ENCODE results near the gene TNP2. TPM values are rescaled to one million over a fixed set of nuclear protein-coding genes. Genes with fewer than 3 reads are reported as not detected.

The TNP2 gene
- total and polyA plus RNA-seq, 2 donors (not counting 3 experiments of a cell fraction or from before 2014, with no cell fraction given): not detected

GRCh38 chr16:11307639-11308492 is 38.7 kb upstream of the TNP2 start:
- Histone ChIP-seq H3K36me3 (ENCODE audit: control insufficient read depth in 2 of 2, extremely low read depth in 1 of 2, insufficient read depth in 2 of 2, low read length in 2 of 2) (no peaks in the 10 kb centered on the region), H4K20me1 (replicated peaks; ENCODE audit: control insufficient read depth, extremely low read depth, insufficient read depth, low read length) (no peaks in the 10 kb centered on the region), H3K27ac (ENCODE audit: insufficient read depth, low read depth, low read length) (no peak overlapping the region), H3K4me1 (ENCODE audit: control insufficient read depth, extremely low read depth, insufficient read depth, low read length) (no peaks in the 10 kb centered on the region), H3K4me2 (ENCODE audit: insufficient read depth, low read length) (no peak overlapping the region), H3K9me3 (replicated peaks; ENCODE audit: control insufficient read depth, insufficient read depth, low read length) (no peaks in the 10 kb centered on the region), H3K9me1 (replicated peaks; ENCODE audit: control insufficient read depth, extremely low read depth, insufficient read depth, low read length) (no peaks in the 10 kb centered on the region), H3K27me3 (ENCODE audit: control insufficient read depth in 2 of 2, insufficient read depth in 2 of 2, low read length in 2 of 2) (no peaks in the 10 kb centered on the region), H2AFZ (ENCODE audit: low read depth, low read length) (no peak overlapping the region), H3K4me3 (replicated peaks in 1 of 3; ENCODE audit: insufficient read depth in 1 of 3, low read depth in 1 of 3, low read length in 3 of 3) (no peak overlapping the region), H3K79me2 (ENCODE audit: control insufficient read depth, insufficient read depth, low read length) (no peaks in the 10 kb centered on the region), H3K9ac (replicated peaks; ENCODE audit: extremely low read depth, insufficient read depth, low read length) (no peak overlapping the region)
- ChIA-PET CTCF (no interaction called here), POLR2A (no interaction called here)
- DNase-seq (ENCODE audit: low read depth, low spot score) (no peak), FAIRE-seq (no peak)
- TF ChIP-seq, protein P1, sequence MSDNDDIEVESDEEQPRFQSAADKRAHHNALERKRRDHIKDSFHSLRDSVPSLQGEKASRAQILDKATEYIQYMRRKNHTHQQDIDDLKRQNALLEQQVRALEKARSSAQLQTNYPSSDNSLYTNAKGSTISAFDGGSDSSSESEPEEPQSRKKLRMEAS (IDR thresholded peaks at IDR 0.05; ENCODE audit: insufficient read depth, insufficient read length): no peak
- TF ChIP-seq GATA2 (IDR thresholded peaks at IDR 0.05; ENCODE audit: insufficient read depth, insufficient read length, low read depth, low read length) (no peak), JUN (IDR thresholded peaks at IDR 0.05; ENCODE audit: borderline replicate concordance, insufficient read depth, insufficient read length, low read depth) (no peak), CTCF (IDR thresholded peaks at IDR 0.05; ENCODE audit: extremely low read depth in 1 of 2, insufficient read depth in 1 of 2, low read depth in 1 of 2, low read length in 2 of 2) (no peak), EZH2 (IDR thresholded peaks at IDR 0.05; ENCODE audit: borderline replicate concordance, low read depth, low read length, severe bottlenecking) (no peak), POLR2AphosphoS5 (IDR thresholded peaks at IDR 0.05; ENCODE audit: insufficient read depth, low read depth, low read length) (no peak), MYC (IDR thresholded peaks at IDR 0.05; ENCODE audit: low read depth, low read length) (no peak), POLR2A (IDR thresholded peaks at IDR 0.05; ENCODE audit: low read depth, low read length) (no peak), FOS (IDR thresholded peaks at IDR 0.05; ENCODE audit: borderline replicate concordance, insufficient read depth, low read length) (no peak)
- dilution Hi-C loops (cut with MboI; ENCODE audit: extremely low pct_ligation_motif_present, low sequenced_read_pairs) (no loop called here), intact Hi-C loops (cut with micrococcal nuclease) (no loop called here)
- BruUV-seq (replicated peaks): no TSS peak
